ENCODE data around the gene CLSTN1. TPM values are rescaled to one million over a fixed set of nuclear protein-coding genes. Genes with fewer than 3 reads are reported as not detected.

The CLSTN1 gene
- total and polyA plus RNA-seq, 7 donors, result 7.3 to 48.7 (median 19.7) TPM

- no peak overlapping the region for H3K27ac ChIP-seq
- H3K4me1 ChIP-seq, result no peaks in the 10 kb centered on the region
- no peaks in the 10 kb centered on the region for H3K36me3 ChIP-seq (ENCODE audit: insufficient read depth in 1 of 2, low read depth in 1 of 2)
- 69 to 77% (median 70%) methylated on average over 17 of the region's 17 CpGs for WGBS, 3 donors
- intact Hi-C loops (cut with DNase I), result no loop called here
- no peaks in the 10 kb centered on the region for H3K9me3 ChIP-seq
- no peak for TF ChIP-seq CTCF (IDR thresholded peaks at IDR 0.05)
- ATAC-seq (no peak), DNase-seq (peak in 1 of 2 donors; percentile 39)
- H3K27me3 ChIP-seq (ENCODE audit: insufficient read depth in 3 of 3, low read length in 2 of 3), result no peaks in the 10 kb centered on the region
- H3K4me3 ChIP-seq, result no peak overlapping the region
Measured at GRCh38 chr1:9846611-9847171, 22.9 kb upstream of the CLSTN1 start.

GRCh38 chr1:9845914-9846313 lies 22.1 kb upstream of the CLSTN1 start:
- 70 to 78% (median 73%) methylated on average over 9 of the region's 9 CpGs for WGBS, 3 donors
- no peak for TF ChIP-seq CTCF (IDR thresholded peaks at IDR 0.05)
- Histone ChIP-seq H3K36me3 (ENCODE audit: insufficient read depth in 1 of 2, low read depth in 1 of 2) (no peaks in the 10 kb centered on the region), H3K27me3 (ENCODE audit: insufficient read depth in 3 of 3, low read length in 2 of 3) (no peaks in the 10 kb centered on the region), H3K9me3 (no peaks in the 10 kb centered on the region), H3K4me1 (no peaks in the 10 kb centered on the region), H3K27ac (no peak overlapping the region), H3K4me3 (no peak overlapping the region)
- intact Hi-C loops (cut with DNase I), result no loop called here
- no peak for ATAC-seq
- DNase-seq, result peak in 1 of 2 donors; percentile 36

GRCh38 chr1:9844756-9845155 lies 21.0 kb upstream of the CLSTN1 start:
- TF ChIP-seq CTCF (IDR thresholded peaks at IDR 0.05), result no peak
- intact Hi-C loops (cut with DNase I), result no loop called here
- Histone ChIP-seq H3K4me1 (no peaks in the 10 kb centered on the region), H3K4me3 (no peak overlapping the region), H3K36me3 (ENCODE audit: insufficient read depth in 1 of 2, low read depth in 1 of 2) (no peaks in the 10 kb centered on the region), H3K27ac (no peak overlapping the region), H3K27me3 (ENCODE audit: insufficient read depth in 3 of 3, low read length in 2 of 3) (no peaks in the 10 kb centered on the region), H3K9me3 (no peaks in the 10 kb centered on the region)
- DNase-seq, result peak in 1 of 2 donors; percentile 36
- WGBS, 3 donors, result 82 to 93% (median 92%) methylated on average over 4 to 7 of the region's 7 CpGs
- no peak for ATAC-seq

GRCh38 chr1:9844106-9844505 lies 20.3 kb upstream of the CLSTN1 start:
- DNase-seq, result peak in 1 of 2 donors; percentile 40
- peak in 1 of 4 donors; percentile 17 for ATAC-seq

More at GRCh38 chr1:9844106-9844505, 20.3 kb upstream of the CLSTN1 start:
- no peak for TF ChIP-seq CTCF (IDR thresholded peaks at IDR 0.05)
- intact Hi-C loops (cut with DNase I), result no loop called here
- Histone ChIP-seq H3K4me3 (no peak overlapping the region), H3K4me1 (no peaks in the 10 kb centered on the region), H3K27ac (no peak overlapping the region), H3K27me3 (ENCODE audit: insufficient read depth in 3 of 3, low read length in 2 of 3) (no peaks in the 10 kb centered on the region), H3K9me3 (no peaks in the 10 kb centered on the region), H3K36me3 (ENCODE audit: insufficient read depth in 1 of 2, low read depth in 1 of 2) (no peaks in the 10 kb centered on the region)
- 31 to 45% (median 33%) methylated on average over 11 to 12 of the region's 12 CpGs for WGBS, 3 donors

Data from psoas muscle (tissue), 8 donors.